Trophoblast cell (in vitro differentiated cells and primary cell): Measurements from ENCODE around the gene DOCK2.
"Not testable (repeated sequence)": the region's sequence is repeated elsewhere in the genome, so short reads cannot be mapped to it uniquely, and the experiment has no call there.

Experiments
- DNase-seq, 2 donors: peaks; one replicate each; pipeline ENCODE4 v3.0.0-alpha.2; 2016
- H2AFZ ChIP-seq: 2 replicates; pipeline ENCODE4 v1.6.1; 2013; ENCODE audit warnings: low read length, moderate library complexity, mild to moderate bottlenecking; ENCODE audit not compliant: insufficient read depth, poor library complexity
- H2AK5ac ChIP-seq: 2 replicates; pipeline ENCODE4 v1.6.1; 2013; ENCODE audit warnings: mild to moderate bottlenecking, low read length
- H2BK120ac ChIP-seq: 2 replicates; pipeline ENCODE4 v1.6.1; 2013; ENCODE audit warnings: low read length, mild to moderate bottlenecking, moderate library complexity; ENCODE audit not compliant: insufficient read depth, poor library complexity
- H2BK12ac ChIP-seq: 2 replicates; pipeline ENCODE4 v1.6.1; 2013; ENCODE audit warnings: mild to moderate bottlenecking, low read length, moderate library complexity
- H2BK5ac ChIP-seq: 2 replicates; pipeline ENCODE4 v1.6.1; 2013; ENCODE audit warnings: low read length, low read depth, moderate library complexity, mild to moderate bottlenecking; ENCODE audit not compliant: poor library complexity
- H3K14ac ChIP-seq: 2 replicates; pipeline ENCODE4 v1.6.1; 2013; ENCODE audit warnings: mild to moderate bottlenecking, low read length
- H3K18ac ChIP-seq: 2 replicates; pipeline ENCODE4 v1.6.1; 2013; ENCODE audit warnings: mild to moderate bottlenecking, low read length
- H3K23ac ChIP-seq: 2 replicates; pipeline ENCODE4 v1.6.1; 2013; ENCODE audit warnings: low read length
- H3K27ac ChIP-seq: 2 replicates; pipeline ENCODE4 v1.5.1; 2013; ENCODE audit warnings: low read depth, mild to moderate bottlenecking, inconsistent platforms, low read length, moderate library complexity
- H3K27me3 ChIP-seq: 2 replicates; pipeline ENCODE4 v1.6.1; 2013; ENCODE audit warnings: inconsistent platforms, mild to moderate bottlenecking, low read length, moderate library complexity; ENCODE audit not compliant: insufficient read depth
- H3K36me3 ChIP-seq, 2 experiments: 1 replicate in 1 of 2; 2 replicates in 1 of 2; pipeline ENCODE4 v1.6.1; 2013; ENCODE audit warnings: low read length in 2 of 2, mild to moderate bottlenecking in 2 of 2, moderate library complexity in 1 of 2; ENCODE audit not compliant: insufficient read depth in 2 of 2, control insufficient read depth in 1 of 2
- H3K4ac ChIP-seq: 2 replicates; pipeline ENCODE4 v1.6.1; 2013; ENCODE audit warnings: low read depth, mild to moderate bottlenecking, low read length, moderate library complexity
- H3K4me1 ChIP-seq, 2 experiments: 1 replicate in 1 of 2; 2 replicates in 1 of 2; pipeline ENCODE4 v1.6.1; 2013; ENCODE audit warnings: low read length in 2 of 2, mild to moderate bottlenecking in 2 of 2, moderate library complexity in 1 of 2; ENCODE audit not compliant: insufficient read depth in 2 of 2, control insufficient read depth in 1 of 2
- H3K4me2 ChIP-seq: 2 replicates; pipeline ENCODE4 v1.6.1; 2013; ENCODE audit warnings: inconsistent platforms, mild to moderate bottlenecking, low read length, moderate library complexity
- H3K4me3 ChIP-seq: 2 replicates; pipeline ENCODE4 v1.5.1; 2013; ENCODE audit warnings: mild to moderate bottlenecking, low read depth, low read length, inconsistent platforms
- H3K79me1 ChIP-seq: one replicate; pipeline ENCODE4 v1.6.1; 2013; ENCODE audit warnings: low read length
- H3K79me2 ChIP-seq: 2 replicates; pipeline ENCODE4 v1.6.1; 2013; ENCODE audit warnings: low read length, mild to moderate bottlenecking; ENCODE audit not compliant: control insufficient read depth, insufficient read depth, poor library complexity
- H3K9ac ChIP-seq: 2 replicates; pipeline ENCODE4 v1.6.1; 2013; ENCODE audit warnings: mild to moderate bottlenecking, low read length
- H3K9me3 ChIP-seq: 2 replicates; pipeline ENCODE4 v1.6.1; 2013; ENCODE audit warnings: low read depth, mild to moderate bottlenecking, control low read depth, inconsistent platforms, low read length; ENCODE audit not compliant: insufficient read depth
- H4K12ac ChIP-seq: 2 replicates; pipeline ENCODE4 v1.6.1; 2013; ENCODE audit warnings: low read depth, mild to moderate bottlenecking, low read length, moderate library complexity
- H4K8ac ChIP-seq: 2 replicates; pipeline ENCODE4 v1.6.1; 2013; ENCODE audit warnings: low read depth, mild to moderate bottlenecking, low read length, moderate library complexity
- H4K91ac ChIP-seq: one replicate; pipeline ENCODE4 v1.6.1; 2013; ENCODE audit warnings: low read depth, mild to moderate bottlenecking, low read length, moderate library complexity
- WGBS: extraction: QIAGEN DNeasy Blood & Tissue Kit; methylation state at CpG from one replicate; pipeline ENCODE4 v1.1.7; 2013; ENCODE audit warnings: missing lambda C conversion rate; ENCODE audit not compliant: insufficient read length, insufficient coverage; ENCODE audit errors: extremely low coverage; 5-methylcytosine and 5-hydroxymethylcytosine counted together

The DOCK2 gene

DNA sequence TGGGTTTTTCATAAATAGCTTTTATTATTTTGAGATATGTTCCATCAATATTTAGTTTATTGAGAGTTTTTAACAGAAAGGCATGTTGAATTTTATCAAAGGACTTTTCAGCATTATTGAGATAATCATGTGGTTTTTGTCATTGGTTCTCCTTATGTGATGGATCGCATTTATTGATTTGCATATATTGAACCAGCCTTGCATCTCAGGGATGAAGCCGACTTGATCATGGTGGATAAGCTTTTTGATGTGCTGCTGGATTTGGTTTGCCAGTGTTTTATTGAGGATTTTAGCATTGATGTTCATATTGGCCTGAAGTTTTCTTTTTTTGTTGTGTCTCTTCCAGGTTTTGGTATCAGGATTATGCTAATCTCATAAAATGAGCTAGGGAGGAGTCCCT is 12.8 kb upstream of the DOCK2 start:
- H4K12ac ChIP-seq, H3K9me3 ChIP-seq, H3K36me3 ChIP-seq, H2AK5ac ChIP-seq, H3K79me1 ChIP-seq, H2BK12ac ChIP-seq, H3K4me1 ChIP-seq, H3K18ac ChIP-seq, H3K79me2 ChIP-seq, H2AFZ ChIP-seq, H2BK5ac ChIP-seq, DNase-seq, H3K27ac ChIP-seq, H3K27me3 ChIP-seq, H3K14ac ChIP-seq, H2BK120ac ChIP-seq, H4K8ac ChIP-seq, H3K23ac ChIP-seq, H3K4ac ChIP-seq, H3K4me2 ChIP-seq, H4K91ac ChIP-seq, H3K9ac ChIP-seq, H3K4me3 ChIP-seq: not testable (repeated sequence)
- WGBS: no CpG with 5 or more reads among the region's 2 CpGs

GRCh38 chr5:169626779-169627178 is 10.3 kb upstream of the DOCK2 start:
- Histone ChIP-seq H3K23ac (no peak overlapping the region), H3K4me1 (no peaks in the 10 kb centered on the region), H4K8ac (no peak overlapping the region), H4K91ac (no peak overlapping the region), H2AFZ (no peak overlapping the region), H3K18ac (no peak overlapping the region), H3K14ac (no peak overlapping the region), H2BK120ac (no peak overlapping the region), H3K79me1 (no peaks in the 10 kb centered on the region), H3K27me3 (no peaks in the 10 kb centered on the region), H3K36me3 (no peaks in the 10 kb centered on the region), H3K4ac (no peak overlapping the region), H2BK5ac (no peak overlapping the region), H3K79me2 (no peaks in the 10 kb centered on the region), H2AK5ac (no peak overlapping the region), H3K9ac (no peak overlapping the region), H2BK12ac (no peak overlapping the region), H3K4me2 (no peak overlapping the region), H4K12ac (no peak overlapping the region), H3K27ac (no peak overlapping the region), H3K4me3 (no peak overlapping the region), H3K9me3 (no peaks in the 10 kb centered on the region)
- DNase-seq: no peak
- WGBS: no CpG with 5 or more reads among the region's 1 CpG

DNA sequence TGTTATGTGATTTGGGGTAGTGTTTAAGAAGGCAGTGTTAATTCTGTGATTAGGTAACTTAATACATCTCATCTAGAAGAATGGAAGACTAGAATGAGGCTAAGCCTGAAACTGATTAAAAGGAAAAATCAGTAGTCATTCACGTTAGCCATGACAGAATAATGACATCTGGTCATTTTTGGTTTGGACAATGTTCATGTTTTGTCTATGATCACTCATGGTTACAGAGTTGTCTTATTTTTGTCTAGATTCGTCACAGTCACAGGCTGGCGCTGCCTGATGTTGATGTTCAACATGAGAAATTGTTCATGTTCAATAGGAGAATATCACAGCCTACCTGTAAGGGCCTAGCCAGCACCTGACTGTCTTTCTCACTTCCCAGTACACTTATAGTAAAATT is 9.5 kb upstream of the DOCK2 start:
- Histone ChIP-seq H3K79me2 (no peaks in the 10 kb centered on the region), H4K8ac (no peak overlapping the region), H3K4me3 (no peak overlapping the region), H3K23ac (no peak overlapping the region), H3K18ac (no peak overlapping the region), H3K4ac (no peak overlapping the region), H3K36me3 (no peaks in the 10 kb centered on the region), H3K14ac (no peak overlapping the region), H2AK5ac (no peak overlapping the region), H3K4me2 (no peak overlapping the region), H2AFZ (no peak overlapping the region), H3K4me1 (no peaks in the 10 kb centered on the region), H3K9me3 (no peaks in the 10 kb centered on the region), H3K9ac (no peak overlapping the region), H2BK120ac (no peak overlapping the region), H3K27me3 (no peaks in the 10 kb centered on the region), H4K12ac (no peak overlapping the region), H4K91ac (no peak overlapping the region), H3K27ac (no peak overlapping the region), H2BK5ac (no peak overlapping the region), H2BK12ac (no peak overlapping the region), H3K79me1 (no peaks in the 10 kb centered on the region)
- no peak for DNase-seq
- no CpG with 5 or more reads among the region's 3 CpGs for WGBS

DNA sequence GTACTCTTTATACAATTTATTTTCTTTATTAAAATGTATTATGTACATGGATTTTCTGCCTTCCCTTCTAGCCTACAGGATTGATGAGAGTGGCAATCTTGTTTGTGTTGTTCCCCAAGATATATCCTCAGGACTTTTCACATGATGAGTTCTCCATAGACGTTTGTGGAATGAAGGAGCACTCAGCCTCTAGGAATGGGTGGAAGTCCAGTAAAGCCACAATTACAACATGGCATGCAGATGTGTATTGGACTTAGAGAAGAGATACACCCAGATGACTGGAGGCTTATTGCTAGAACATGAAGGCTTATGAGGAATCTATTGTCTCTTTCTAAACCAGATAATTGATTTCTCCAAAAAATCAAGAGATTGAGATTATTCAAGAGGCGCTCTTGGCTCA is 8.2 kb upstream of the DOCK2 start:
- Histone ChIP-seq H2AFZ (no peak overlapping the region), H2BK120ac (no peak overlapping the region), H3K4me1 (no peaks in the 10 kb centered on the region), H3K79me1 (no peaks in the 10 kb centered on the region), H4K91ac (no peak overlapping the region), H4K8ac (no peak overlapping the region), H2BK12ac (no peak overlapping the region), H3K9me3 (no peaks in the 10 kb centered on the region), H3K4ac (no peak overlapping the region), H3K9ac (no peak overlapping the region), H3K14ac (no peak overlapping the region), H3K4me3 (no peak overlapping the region), H3K18ac (no peak overlapping the region), H2BK5ac (no peak overlapping the region), H4K12ac (no peak overlapping the region), H3K36me3 (no peaks in the 10 kb centered on the region), H3K27ac (no peak overlapping the region), H3K23ac (no peak overlapping the region), H2AK5ac (no peak overlapping the region), H3K79me2 (no peaks in the 10 kb centered on the region), H3K27me3 (no peaks in the 10 kb centered on the region), H3K4me2 (no peak overlapping the region)
- WGBS: no CpG with 5 or more reads among the region's 2 CpGs
- peak; percentile 24 to 33 for DNase-seq
